Right forelimb (tissue), 1 donor: ENCODE data around the gene S100A1.
"Not testable (repeated sequence)": the region's sequence is repeated elsewhere in the genome, so short reads cannot be mapped to it uniquely, and the experiment has no call there.

Source experiments
- DNase-seq: peaks from one replicate; pipeline ENCODE4 v3.0.0-alpha.2; 2018

Gene S100A1

DNA sequence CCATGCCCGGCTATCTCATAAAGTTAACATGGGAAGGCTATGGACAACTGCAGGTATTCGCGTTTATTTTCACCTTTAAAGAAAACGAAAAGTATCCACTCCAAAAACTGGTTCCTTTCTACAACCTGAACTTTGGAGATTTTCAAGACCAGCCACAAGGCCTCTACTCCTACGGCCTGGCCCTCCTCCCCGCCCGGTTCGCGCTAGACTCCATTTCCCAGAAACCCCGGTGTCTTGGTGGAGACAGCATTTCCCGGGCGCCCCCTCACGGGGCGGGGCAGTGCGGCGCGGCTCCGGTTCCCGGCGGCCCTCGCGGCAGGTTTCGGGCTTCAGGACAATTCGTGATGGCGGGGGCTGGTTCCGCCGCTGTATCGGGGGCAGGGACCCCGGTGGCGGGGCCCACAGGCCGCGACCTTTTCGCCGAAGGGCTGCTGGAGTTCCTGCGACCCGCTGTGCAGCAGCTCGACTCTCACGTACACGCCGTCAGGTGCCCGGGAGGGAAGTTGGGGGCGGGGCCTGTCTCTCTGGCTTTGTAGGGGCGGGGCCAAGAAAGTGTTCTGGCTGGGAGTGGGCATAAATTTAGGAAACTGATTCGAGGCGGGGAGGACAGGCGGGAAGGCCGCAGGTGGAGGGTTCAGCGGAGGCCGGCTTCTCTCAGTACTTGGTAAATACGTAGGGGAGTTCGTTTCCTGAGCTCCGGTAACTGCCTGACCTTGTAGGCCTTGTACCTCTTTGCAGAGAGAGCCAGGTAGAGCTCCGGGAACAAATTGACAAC lies 30.4 kb downstream of the S100A1 start, which contains the start of gene SNAPIN:
SNAPIN (plus strand) TSS at position 304 of the 775 bp plus-strand sequence; CDS start at position 345, 41 bp downstream.
- DNase-seq: peak; percentile 95

DNA sequence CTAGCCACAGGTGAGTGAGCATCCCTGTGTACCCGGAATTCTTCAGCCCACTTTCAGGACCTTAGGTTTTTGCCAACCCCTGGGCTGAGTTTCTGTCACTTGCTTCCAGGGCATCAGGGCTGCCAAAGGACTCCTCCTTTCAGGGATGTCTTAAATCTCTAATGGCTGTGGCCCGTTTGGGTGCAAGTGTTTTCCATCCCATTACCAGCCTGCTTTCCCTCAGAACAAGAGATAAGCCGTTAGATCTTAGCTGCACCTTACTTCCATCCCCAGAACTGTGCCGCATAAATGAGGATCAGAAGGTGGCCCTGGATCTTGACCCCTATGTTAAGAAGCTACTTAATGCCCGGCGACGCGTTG lies 30.9 kb downstream of the S100A1 start:
- DNase-seq: no peak

DNA sequence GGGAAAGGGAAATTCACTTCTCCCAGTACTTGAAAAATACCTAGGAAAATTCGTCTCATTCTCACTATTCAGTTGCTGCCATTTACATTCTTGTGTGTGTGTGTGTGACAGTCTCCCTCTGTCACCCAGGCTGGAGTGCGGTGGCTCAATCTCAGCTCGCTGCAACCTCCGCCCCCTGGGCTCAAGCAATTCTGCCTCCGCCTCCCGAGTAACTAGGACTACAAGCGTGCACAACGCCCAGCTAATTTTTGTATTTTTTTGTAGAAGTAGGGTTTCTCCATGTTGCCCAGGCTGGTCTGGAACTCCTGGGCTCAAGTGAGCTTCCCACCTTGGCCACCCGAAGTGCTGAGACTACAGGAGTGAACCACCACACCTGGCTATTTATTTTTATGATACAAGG lies 31.4 kb downstream of the S100A1 start:
- DNase-seq: no peak

DNA sequence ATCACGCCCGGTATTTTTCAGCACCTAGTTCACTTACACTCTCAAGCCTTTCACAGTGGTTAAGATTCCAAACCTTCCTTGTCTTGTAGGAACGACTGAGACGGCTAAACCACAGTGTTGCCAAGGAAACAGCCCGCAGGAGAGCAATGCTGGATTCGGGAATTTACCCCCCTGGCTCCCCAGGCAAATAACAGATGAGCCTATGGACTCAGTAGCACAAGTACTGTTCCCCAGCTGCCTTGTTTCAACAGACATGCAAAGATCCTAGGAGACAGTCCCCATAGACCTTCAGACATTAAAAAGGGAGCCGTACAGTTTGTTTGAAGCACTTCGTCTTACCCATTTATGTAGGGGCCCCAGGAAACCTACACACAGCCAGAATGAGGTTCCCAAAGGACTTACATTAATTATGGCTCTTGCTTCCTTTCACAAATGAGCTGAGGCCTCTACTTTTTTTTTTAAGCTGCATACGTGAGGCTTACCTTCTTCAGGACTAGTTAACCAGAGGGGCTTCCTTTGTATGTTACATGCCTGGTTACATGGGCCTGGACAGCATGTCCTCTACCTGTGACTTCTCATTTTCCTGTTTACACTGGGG lies 33.0 kb downstream of the S100A1 start:
- no peak for DNase-seq

DNA sequence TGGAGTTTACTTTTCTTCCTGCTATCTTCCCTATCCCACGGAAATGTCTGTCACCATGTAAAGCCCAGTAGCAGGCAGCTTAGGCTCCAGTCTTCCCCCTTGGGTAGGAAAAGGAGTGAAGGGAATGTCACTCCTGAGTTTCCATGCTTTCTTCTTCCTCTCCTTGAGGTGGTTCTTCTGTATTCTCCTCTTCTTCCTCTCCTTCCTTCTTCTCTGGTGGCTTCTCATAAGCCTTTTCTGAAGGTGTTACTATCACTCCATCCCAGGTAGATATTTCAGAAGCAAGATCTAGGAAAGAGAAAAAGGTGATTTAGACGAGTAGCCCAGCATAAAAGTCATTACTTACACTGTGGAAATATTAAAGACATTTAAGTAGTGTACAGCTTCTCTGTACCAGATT lies 34.0 kb downstream of the S100A1 start:
- no peak for DNase-seq

DNA sequence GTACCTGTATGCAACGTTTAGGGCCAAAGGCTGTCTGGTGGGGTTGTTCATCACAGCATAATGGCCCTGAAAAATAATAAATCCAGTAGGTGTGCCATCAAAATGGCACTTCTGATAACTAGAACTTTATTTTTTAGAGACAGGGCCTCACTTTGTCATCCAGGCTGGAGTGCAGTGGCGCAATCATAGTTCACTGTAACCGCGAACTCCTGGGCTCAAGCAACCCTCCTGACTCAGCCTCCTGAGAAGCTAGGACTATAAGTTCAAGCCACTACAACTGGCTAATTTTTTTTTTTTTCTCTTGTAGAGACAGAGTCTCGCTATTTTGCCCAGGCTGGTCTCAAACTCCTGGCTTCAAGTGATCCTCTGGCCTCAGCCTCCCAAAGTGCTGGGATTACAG lies 35.0 kb downstream of the S100A1 start:
- DNase-seq: no peak

DNA sequence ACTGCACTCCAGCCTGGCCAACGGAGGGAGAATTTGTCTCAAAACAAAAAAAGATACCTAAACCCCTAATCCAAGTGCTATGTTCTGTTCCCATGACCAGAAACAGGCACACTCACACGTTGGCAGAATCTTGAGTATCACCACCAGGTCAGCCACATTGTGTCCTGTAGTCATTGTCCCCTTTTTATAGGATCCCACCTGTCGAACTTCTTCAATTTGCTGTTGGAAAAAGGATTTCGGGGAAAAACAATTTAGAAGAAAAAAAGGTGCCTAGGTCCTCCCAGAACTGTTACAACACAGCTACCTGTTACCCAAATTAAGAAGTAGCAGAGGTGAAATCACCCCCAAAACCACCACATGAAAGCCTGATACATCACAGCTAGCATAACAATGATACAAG lies 39.2 kb downstream of the S100A1 start:
- DNase-seq: no peak

DNA sequence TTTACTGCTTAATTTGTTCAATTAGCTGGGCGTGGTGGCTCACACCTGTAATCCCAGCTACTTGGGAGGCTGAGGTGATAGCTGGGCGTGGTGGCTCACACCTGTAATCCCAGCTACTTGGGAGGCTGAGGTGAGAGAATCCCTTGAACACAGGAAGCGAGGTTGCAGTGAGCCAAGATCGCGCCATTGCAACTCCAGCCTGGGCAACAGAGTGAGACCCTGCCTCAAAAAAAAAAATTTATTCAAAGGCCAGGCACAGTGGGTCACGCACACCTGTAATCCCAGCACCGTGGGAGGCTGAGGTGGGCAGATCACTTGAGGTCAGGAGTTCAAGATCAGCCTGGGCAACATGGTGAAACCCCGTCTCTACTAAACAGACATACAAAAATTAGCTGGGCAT lies 40.4 kb downstream of the S100A1 start:
- not testable (repeated sequence) for DNase-seq

DNA sequence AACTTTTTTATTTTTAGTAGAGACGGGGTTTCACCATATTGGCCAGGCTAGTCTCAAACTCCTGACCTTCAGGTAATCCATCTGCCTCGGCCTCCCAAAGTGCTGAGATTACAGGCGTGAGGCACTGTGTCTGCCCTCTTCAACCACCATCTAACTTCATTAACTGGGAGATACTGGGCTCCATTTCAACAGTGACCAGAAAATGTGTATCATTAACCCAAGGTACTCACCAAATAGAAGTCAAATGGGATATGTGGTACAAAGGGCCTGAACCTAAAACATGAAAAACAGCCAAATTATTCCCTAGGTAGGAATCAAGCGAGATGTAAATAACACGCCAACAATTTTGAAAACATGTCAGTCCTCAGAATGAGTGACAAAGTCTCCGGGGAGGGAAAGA lies 41.4 kb downstream of the S100A1 start:
- DNase-seq: no peak

DNA sequence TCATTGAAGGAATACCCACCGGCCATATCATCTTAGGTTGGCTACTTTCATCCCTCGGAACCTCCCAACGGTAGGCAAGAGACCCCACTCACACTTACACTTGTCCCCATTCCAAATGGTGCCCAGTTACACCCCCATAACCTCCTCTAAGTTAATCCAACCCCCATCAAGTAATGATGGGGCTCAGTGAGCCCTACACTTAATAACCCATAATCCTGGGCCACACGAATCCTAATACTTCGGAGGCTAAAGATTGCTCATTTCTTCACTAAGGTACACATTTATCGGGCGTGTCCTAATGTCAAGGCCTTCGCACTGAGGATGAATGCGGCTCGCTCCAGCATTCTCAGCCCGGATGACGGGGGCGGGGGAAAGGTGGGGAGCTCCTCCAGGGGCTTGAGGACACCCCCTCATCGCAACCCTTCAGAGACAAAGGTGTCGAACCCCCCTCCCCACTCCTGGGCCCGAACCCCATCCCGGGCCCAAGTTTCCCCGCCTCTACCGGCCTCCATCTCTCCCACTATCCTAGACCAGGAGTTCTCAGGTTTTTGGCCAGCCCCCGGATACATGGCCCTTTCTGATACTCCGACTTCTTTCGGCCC lies 42.1 kb downstream of the S100A1 start:
- DNase-seq: peak; percentile 53

DNA sequence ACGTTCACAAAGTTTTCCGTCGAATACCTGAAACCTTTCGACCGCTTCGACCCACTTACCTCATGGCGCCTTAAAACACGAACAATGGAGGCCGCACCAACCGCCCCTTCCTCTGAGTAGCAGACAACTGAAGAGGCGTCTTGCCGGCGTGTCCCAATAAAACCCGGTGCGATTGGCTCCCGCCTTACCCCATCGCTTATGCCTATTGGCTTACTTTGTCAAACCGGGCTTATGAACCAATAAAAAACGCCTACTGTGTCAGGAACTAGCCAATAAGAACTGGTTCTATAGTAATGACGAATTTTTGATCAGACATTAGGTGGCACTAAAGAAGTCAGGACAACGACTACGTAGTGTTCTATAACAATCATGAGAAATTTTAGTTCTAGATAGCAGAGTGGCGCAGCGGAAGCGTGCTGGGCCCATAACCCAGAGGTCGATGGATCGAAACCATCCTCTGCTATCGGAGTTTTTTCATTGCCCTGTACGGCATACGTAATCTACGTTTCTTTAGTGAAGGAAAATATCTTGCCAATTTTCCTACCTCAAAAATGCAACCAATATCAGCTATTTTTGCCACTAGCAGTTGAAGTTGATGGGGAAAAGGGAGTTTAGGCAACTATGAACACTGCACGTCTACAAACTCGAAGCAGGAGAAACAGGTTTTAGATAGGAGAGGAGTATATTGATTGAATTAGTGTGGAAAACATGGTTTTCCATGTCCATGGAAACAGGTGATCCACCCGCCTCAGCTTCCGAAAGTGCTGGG lies 42.8 kb downstream of the S100A1 start, which contains the start of gene ILF2:
ILF2 (minus strand) TSS at position 135 of the 769 bp plus-strand sequence; CDS start at position 64, 71 bp downstream.
- peak; percentile 99 for DNase-seq

DNA sequence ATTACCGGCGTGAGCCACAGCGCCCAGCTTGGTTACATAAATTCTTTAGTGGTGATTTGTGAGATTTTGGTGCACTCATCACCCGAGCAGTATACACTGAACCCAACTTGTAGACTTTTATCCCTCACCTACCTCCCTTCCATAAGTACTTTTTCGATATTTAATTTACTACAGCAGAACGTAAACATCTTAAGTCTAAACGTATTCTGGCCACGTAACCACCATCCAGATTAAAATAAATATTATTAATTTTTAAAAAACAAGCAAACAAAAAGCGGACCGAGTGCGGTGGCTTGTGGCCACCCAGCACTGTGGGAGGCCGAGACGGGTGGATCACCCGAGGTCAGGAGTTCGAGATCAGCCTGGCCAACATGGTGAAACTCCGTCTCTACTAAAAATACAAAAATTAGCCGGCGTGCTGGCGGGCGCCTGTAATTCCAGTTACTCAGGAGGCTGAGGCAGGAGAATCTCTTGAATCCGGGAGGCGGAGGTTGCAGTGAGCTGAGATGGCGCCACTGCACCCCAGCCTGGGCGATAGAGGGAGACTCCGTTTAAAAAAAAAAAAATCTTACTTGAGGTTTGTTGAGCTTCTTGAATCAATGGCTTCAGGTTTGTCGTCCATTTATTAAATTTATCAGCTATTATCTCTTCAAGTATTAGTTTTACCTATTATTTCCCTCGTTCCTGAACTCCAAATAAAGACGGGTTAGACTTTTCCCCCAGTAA lies 43.6 kb downstream of the S100A1 start:
- DNase-seq: not testable (repeated sequence)

DNA sequence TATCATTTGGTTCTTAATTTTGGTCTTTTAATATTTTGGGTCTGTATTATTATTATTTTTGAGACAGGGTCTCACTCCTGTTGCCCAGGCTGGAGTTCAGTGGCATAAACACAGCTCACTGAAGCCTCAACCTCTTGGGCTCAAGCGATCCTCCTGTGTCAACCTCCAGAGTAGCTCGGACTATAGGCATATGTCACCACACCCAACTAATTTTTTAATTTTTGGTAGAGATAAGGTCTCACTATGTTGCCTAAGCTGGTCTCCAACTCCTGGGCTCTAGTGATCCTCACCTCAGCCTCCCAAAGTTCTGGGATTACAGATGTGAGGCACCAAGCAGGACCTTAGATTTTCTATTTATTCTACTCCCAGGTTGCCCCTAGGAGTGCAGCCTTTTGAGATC lies 45.3 kb downstream of the S100A1 start:
- no peak for DNase-seq

DNA sequence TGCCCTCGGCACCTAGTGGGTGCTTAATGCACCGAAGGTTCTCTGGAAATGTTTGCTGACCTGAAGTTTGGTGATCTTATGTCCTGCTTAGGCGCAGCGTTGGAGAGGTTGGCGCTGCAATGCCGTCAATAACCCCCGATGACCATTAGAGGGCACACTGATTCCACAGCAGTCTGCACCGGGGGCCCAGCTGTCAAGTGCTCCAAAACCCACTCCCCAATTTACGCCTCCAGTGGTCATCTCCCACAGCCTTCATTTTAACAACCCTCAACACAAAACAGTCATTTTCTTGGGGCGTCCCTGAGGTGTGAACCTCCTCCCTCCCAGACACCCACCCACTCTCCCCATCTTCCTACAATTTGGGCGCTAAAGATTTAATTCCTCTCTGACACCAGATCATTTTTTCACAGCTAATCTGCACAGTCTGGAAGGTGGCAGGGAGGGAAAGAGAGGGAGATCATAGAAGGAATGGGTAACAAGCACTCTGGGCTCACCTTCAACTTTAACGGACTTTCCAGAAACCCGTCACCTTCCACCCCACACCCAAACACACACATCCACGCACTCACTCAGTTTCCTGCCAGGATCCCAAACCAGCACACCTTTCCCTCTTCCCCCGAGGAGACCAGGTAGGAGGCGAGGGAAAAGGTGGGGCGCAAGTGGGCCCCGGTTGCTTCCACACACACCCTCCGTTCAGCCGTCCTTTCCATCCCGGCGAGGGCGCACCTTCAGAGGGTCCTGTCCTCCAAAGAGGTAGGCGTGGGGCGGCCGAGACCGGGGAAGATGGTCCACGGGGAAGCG lies 49.7 kb downstream of the S100A1 start:
- peak; percentile 74 for DNase-seq

DNA sequence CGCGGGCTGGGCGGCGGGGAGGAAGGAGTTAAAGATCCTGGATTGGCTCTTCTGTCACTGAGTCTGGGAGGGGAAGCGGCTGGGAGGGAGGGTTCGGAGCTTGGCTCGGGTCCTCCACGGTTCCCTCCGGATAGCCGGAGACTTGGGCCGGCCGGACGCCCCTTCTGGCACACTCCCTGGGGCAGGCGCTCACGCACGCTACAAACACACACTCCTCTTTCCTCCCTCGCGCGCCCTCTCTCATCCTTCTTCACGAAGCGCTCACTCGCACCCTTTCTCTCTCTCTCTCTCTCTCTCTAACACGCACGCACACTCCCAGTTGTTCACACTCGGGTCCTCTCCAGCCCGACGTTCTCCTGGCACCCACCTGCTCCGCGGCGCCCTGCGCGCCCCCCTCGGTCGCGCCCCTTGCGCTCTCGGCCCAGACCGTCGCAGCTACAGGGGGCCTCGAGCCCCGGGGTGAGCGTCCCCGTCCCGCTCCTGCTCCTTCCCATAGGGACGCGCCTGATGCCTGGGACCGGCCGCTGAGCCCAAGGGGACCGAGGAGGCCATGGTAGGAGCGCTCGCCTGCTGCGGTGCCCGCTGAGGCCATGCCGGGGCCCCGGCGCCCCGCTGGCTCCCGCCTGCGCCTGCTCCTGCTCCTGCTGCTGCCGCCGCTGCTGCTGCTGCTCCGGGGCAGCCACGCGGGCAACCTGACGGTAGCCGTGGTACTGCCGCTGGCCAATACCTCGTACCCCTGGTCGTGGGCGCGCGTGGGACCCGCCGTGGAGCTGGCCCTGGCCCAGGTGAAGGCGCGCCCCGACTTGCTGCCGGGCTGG lies 50.5 kb downstream of the S100A1 start, which contains the start of gene NPR1:
NPR1 (plus strand) TSS at position 170 of the 818 bp plus-strand sequence; CDS start at position 591, 421 bp downstream.
- DNase-seq: peak; percentile 55

DNA sequence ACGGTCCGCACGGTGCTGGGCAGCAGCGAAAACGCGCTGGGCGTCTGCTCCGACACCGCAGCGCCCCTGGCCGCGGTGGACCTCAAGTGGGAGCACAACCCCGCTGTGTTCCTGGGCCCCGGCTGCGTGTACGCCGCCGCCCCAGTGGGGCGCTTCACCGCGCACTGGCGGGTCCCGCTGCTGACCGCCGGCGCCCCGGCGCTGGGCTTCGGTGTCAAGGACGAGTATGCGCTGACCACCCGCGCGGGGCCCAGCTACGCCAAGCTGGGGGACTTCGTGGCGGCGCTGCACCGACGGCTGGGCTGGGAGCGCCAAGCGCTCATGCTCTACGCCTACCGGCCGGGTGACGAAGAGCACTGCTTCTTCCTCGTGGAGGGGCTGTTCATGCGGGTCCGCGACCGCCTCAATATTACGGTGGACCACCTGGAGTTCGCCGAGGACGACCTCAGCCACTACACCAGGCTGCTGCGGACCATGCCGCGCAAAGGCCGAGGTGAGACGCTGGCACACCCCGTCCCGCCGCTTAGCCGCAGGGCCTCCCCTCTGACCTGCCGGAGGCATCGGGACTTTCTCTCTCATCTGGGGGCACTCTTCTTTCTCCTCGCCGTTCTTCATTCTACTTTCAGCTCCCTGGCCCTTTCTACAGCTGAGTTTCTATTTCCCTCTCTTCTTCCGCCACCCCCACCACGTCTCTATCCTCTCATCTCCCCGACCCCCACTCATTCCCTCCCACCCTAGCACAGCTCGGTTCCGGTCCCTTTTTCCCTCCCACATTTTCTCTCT lies 51.3 kb downstream of the S100A1 start:
- DNase-seq: peak; percentile 56

DNA sequence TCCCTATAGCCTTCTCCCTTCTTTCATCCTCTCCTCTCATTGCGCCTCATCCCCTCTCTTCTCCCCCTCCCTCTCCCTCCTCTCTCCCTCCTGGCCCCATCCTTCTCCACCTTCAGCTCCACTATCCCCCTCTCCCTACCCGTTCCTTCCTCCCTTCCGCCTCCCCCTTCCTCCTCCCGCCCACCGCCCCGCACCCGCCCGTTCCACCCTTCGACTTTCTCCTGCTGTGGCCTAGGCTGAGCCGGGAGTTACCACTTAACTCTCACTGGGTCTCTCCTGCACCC lies 51.8 kb downstream of the S100A1 start:
- DNase-seq: no peak
